ENCODE data around the gene RTN3. TPM values are rescaled to one million over a fixed set of nuclear protein-coding genes. Genes with fewer than 3 reads are reported as not detected.

RTN3 gene
- total and polyA plus RNA-seq, 9 of the 15 experiments (the other 6 are each of a cell fraction or from before 2014, with no cell fraction given), result 41.6 to 169 (median 93.5) TPM

DNA sequence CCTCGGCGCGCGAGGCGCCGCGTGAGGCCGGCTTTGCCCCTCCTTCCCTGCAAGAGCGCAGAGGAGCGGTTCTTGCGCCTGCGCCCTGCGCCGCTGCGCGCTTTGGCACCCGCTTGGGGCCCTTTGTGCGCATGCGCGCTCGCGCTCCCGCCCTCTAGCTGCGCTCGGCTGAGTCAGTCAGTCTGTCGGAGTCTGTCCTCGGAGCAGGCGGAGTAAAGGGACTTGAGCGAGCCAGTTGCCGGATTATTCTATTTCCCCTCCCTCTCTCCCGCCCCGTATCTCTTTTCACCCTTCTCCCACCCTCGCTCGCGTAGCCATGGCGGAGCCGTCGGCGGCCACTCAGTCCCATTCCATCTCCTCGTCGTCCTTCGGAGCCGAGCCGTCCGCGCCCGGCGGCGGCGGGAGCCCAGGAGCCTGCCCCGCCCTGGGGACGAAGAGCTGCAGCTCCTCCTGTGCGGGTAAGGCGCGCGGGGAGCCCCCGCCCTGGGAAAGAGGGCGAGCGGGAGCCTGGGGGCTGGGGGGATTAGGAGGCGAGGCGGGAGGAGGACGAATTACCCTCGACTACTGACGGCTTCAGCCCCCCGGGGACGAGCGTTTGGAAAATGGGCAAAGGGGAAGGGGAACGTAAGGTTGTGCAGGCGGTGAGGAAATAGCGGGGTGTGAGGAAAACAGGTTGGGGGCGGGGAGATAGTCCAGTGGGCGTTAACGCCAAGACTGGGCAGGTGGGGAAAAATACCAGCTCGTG lies at the start of gene RTN3 (continued):
- TF ChIP-seq POLR3A (IDR thresholded peaks at IDR 0.05; ENCODE audit: borderline replicate concordance, extremely low read depth, insufficient read depth, insufficient read length), result no peak
- TF ChIP-seq, protein P1, sequence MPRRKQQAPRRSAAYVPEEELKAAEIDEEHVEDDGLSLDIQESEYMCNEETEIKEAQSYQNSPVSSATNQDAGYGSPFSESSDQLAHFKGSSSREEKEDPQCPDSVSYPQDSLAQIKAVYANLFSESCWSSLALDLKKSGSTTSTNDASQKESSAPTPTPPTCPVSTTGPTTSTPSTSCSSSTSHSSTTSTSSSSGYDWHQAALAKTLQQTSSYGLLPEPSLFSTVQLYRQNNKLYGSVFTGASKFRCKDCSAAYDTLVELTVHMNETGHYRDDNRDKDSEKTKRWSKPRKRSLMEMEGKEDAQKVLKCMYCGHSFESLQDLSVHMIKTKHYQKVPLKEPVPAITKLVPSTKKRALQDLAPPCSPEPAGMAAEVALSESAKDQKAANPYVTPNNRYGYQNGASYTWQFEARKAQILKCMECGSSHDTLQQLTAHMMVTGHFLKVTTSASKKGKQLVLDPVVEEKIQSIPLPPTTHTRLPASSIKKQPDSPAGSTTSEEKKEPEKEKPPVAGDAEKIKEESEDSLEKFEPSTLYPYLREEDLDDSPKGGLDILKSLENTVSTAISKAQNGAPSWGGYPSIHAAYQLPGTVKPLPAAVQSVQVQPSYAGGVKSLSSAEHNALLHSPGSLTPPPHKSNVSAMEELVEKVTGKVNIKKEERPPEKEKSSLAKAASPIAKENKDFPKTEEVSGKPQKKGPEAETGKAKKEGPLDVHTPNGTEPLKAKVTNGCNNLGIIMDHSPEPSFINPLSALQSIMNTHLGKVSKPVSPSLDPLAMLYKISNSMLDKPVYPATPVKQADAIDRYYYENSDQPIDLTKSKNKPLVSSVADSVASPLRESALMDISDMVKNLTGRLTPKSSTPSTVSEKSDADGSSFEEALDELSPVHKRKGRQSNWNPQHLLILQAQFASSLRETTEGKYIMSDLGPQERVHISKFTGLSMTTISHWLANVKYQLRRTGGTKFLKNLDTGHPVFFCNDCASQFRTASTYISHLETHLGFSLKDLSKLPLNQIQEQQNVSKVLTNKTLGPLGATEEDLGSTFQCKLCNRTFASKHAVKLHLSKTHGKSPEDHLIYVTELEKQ (CRISPR knock-in tag; IDR thresholded peaks at IDR 0.05), result no peak
- no peak for TF ChIP-seq ARHGAP35 (IDR thresholded peaks at IDR 0.05; ENCODE audit: partially characterized antibody)
- TF ChIP-seq, protein P2, sequence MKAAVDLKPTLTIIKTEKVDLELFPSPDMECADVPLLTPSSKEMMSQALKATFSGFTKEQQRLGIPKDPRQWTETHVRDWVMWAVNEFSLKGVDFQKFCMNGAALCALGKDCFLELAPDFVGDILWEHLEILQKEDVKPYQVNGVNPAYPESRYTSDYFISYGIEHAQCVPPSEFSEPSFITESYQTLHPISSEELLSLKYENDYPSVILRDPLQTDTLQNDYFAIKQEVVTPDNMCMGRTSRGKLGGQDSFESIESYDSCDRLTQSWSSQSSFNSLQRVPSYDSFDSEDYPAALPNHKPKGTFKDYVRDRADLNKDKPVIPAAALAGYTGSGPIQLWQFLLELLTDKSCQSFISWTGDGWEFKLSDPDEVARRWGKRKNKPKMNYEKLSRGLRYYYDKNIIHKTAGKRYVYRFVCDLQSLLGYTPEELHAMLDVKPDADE (conservative IDR thresholded peaks at IDR 0.05; ENCODE audit: control insufficient read depth, low read depth, low read length), result 0 out of 2 replicates have a peak, but pooled peaks have one; percentile 13
- TF ChIP-seq ZFP1 (CRISPR knock-in tag; IDR thresholded peaks at IDR 0.05), result no peak
- TF ChIP-seq MAZ (CRISPR knock-in tag; conservative IDR thresholded peaks at IDR 0.05 in 1 of 2, IDR thresholded peaks at IDR 0.05 in 1 of 2), result peak; percentile 84 to 91; a peak in 3 of 4 replicates
- no peak for TF ChIP-seq CHD1 (IDR thresholded peaks at IDR 0.05; ENCODE audit: low read length)
- no peak for TF ChIP-seq ZNF444 (CRISPR knock-in tag; IDR thresholded peaks at IDR 0.05)
- TF ChIP-seq, protein P3, sequence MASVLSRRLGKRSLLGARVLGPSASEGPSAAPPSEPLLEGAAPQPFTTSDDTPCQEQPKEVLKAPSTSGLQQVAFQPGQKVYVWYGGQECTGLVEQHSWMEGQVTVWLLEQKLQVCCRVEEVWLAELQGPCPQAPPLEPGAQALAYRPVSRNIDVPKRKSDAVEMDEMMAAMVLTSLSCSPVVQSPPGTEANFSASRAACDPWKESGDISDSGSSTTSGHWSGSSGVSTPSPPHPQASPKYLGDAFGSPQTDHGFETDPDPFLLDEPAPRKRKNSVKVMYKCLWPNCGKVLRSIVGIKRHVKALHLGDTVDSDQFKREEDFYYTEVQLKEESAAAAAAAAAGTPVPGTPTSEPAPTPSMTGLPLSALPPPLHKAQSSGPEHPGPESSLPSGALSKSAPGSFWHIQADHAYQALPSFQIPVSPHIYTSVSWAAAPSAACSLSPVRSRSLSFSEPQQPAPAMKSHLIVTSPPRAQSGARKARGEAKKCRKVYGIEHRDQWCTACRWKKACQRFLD (CRISPR knock-in tag; IDR thresholded peaks at IDR 0.05), result no peak
- no peak for TF ChIP-seq C11orf30 (IDR thresholded peaks at IDR 0.05; ENCODE audit: low read depth)
- TF ChIP-seq CEBPB (tag; IDR thresholded peaks at IDR 0.05), result peak; percentile 87
- TF ChIP-seq SAP30 (IDR thresholded peaks at IDR 0.05; ENCODE audit: borderline replicate concordance, insufficient read depth, low read depth, low read length, poor library complexity, severe bottlenecking), result peak; percentile 25
- TF ChIP-seq RBM22 (IDR thresholded peaks at IDR 0.05; ENCODE audit: low read depth, low read length, poor library complexity, severe bottlenecking), result no peak
- TF ChIP-seq, protein P4, sequence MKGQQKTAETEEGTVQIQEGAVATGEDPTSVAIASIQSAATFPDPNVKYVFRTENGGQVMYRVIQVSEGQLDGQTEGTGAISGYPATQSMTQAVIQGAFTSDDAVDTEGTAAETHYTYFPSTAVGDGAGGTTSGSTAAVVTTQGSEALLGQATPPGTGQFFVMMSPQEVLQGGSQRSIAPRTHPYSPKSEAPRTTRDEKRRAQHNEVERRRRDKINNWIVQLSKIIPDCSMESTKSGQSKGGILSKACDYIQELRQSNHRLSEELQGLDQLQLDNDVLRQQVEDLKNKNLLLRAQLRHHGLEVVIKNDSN (CRISPR knock-in tag; IDR thresholded peaks at IDR 0.05), result no peak
- TF ChIP-seq, protein P5, sequence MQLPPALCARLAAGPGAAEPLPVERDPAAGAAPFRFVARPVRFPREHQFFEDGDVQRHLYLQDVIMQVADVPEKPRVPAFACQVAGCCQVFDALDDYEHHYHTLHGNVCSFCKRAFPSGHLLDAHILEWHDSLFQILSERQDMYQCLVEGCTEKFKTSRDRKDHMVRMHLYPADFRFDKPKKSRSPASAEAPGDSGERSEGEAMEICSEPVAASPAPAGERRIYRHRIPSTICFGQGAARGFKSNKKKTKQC (CRISPR knock-in tag; IDR thresholded peaks at IDR 0.05), result no peak
- no peak for TF ChIP-seq ZKSCAN1 (IDR thresholded peaks at IDR 0.05; ENCODE audit: low read depth, low read length)
- peak; percentile 69 for TF ChIP-seq NFIC (IDR thresholded peaks at IDR 0.05)
- no peak for TF ChIP-seq RAD51 (IDR thresholded peaks at IDR 0.05; ENCODE audit: borderline replicate concordance, low read depth)
- peak; percentile 100 for TF ChIP-seq NRF1 (conservative IDR thresholded peaks at IDR 0.05 in 1 of 2, IDR thresholded peaks at IDR 0.05 in 1 of 2)

Data from K562 (cell line).